Measurements from ENCODE around the gene CA7.

Gene CA7

GRCh38 chr16:66824006-66824405, 20.2 kb upstream of the CA7 start:
- Histone ChIP-seq H2AFZ (ENCODE audit: low read length) (no peak overlapping the region), H3K9me3 (replicated peaks; ENCODE audit: insufficient read depth, low read length) (no peaks in the 10 kb centered on the region), H3K4me2 (ENCODE audit: low read depth, low read length) (no peak overlapping the region), H3K9ac (ENCODE audit: low read length) (no peak overlapping the region), H4K20me1 (ENCODE audit: insufficient read depth, low read length) (no peaks in the 10 kb centered on the region), H3K27ac (ENCODE audit: low read length) (no peak overlapping the region), H3K4me1 (ENCODE audit: low read length) (peaks cover 8% of the 10 kb centered on the region), H3F3A (ENCODE audit: insufficient read depth, low read length) (no peaks in the 10 kb centered on the region), H3K4me3 (ENCODE audit: low read length) (no peak overlapping the region), H3K79me2 (ENCODE audit: low read length) (peaks cover 44% of the 10 kb centered on the region), H3K9me2 (replicated peaks; ENCODE audit: insufficient read depth, low read length) (no peaks in the 10 kb centered on the region), H3K27me3 (replicated peaks; ENCODE audit: insufficient read depth, low read length) (no peaks in the 10 kb centered on the region), H3K36me3 (replicated peaks; ENCODE audit: insufficient read depth, low read length) (peaks cover 3% of the 10 kb centered on the region)
- no peak for DNase-seq
- TF ChIP-seq EZH2 (optimal IDR thresholded peaks at IDR 0.05; ENCODE audit: low read depth, low read length) (no peak), EZH2phosphoT487 (IDR thresholded peaks at IDR 0.05; ENCODE audit: low read length) (no peak), CTCF (IDR thresholded peaks at IDR 0.05; ENCODE audit: low read length) (no peak)

- H3K27ac ChIP-seq (ENCODE audit: low read length), result peak within 1 kb of the TSS; percentile 53; the same call in 1 of the 2 replicates
Observed at GRCh38 chr16:66830422-66831404, 13.5 kb upstream of the CA7 start, which contains the start of gene NAE1. Gene NAE1, minus strand, starts transcription at chr16:66830976. Its CDS starts 77 bp downstream, at chr16:66830899.

GRCh38 chr16:66832190-66832589, 12.0 kb upstream of the CA7 start:
- no peaks in the 10 kb centered on the region for H3K9me2 ChIP-seq (replicated peaks; ENCODE audit: insufficient read depth, low read length)
- H3K9me3 ChIP-seq (replicated peaks; ENCODE audit: insufficient read depth, low read length), result no peaks in the 10 kb centered on the region
- no peak overlapping the region for H3K4me3 ChIP-seq (ENCODE audit: low read length)
- H3K4me2 ChIP-seq (ENCODE audit: low read depth, low read length), result no peak overlapping the region
- no peak overlapping the region for H3K9ac ChIP-seq (ENCODE audit: low read length)
- H3K4me1 ChIP-seq (ENCODE audit: low read length), result peaks cover 5% of the 10 kb centered on the region; the same call in 1 of the 2 replicates
- H3K79me2 ChIP-seq (ENCODE audit: low read length), result peaks cover 33% of the 10 kb centered on the region
- H4K20me1 ChIP-seq (ENCODE audit: insufficient read depth, low read length), result no peaks in the 10 kb centered on the region
- H3F3A ChIP-seq (ENCODE audit: insufficient read depth, low read length), result no peaks in the 10 kb centered on the region
- no peaks in the 10 kb centered on the region for H3K27me3 ChIP-seq (replicated peaks; ENCODE audit: insufficient read depth, low read length)
- H3K36me3 ChIP-seq (replicated peaks; ENCODE audit: insufficient read depth, low read length), result no peaks in the 10 kb centered on the region; the same call in 1 of the 2 replicates
- TF ChIP-seq EZH2 (optimal IDR thresholded peaks at IDR 0.05; ENCODE audit: low read depth, low read length) (no peak), EZH2phosphoT487 (IDR thresholded peaks at IDR 0.05; ENCODE audit: low read length) (no peak), CTCF (IDR thresholded peaks at IDR 0.05; ENCODE audit: low read length) (no peak)
- H2AFZ ChIP-seq (ENCODE audit: low read length), result no peak overlapping the region
- DNase-seq, result no peak
- H3K27ac ChIP-seq (ENCODE audit: low read length), result no peak overlapping the region

More at GRCh38 chr16:66830422-66831404, 13.5 kb upstream of the CA7 start, which contains the start of gene NAE1:
- Histone ChIP-seq H3K9me3 (replicated peaks; ENCODE audit: insufficient read depth, low read length) (no peaks in the 10 kb centered on the region), H3K4me3 (ENCODE audit: low read length) (peak within 1 kb of the TSS; percentile 76), H4K20me1 (ENCODE audit: insufficient read depth, low read length) (no peaks in the 10 kb centered on the region), H3K4me2 (ENCODE audit: low read depth, low read length) (peak within 1 kb of the TSS; percentile 71), H3K36me3 (replicated peaks; ENCODE audit: insufficient read depth, low read length) (no peaks in the 10 kb centered on the region; the same call in none of the 2 replicates), H2AFZ (ENCODE audit: low read length) (peak within 1 kb of the TSS; percentile 93), H3K27me3 (replicated peaks; ENCODE audit: insufficient read depth, low read length) (no peaks in the 10 kb centered on the region), H3K9ac (ENCODE audit: low read length) (peak within 1 kb of the TSS; percentile 91), H3K9me2 (replicated peaks; ENCODE audit: insufficient read depth, low read length) (no peaks in the 10 kb centered on the region), H3K79me2 (ENCODE audit: low read length) (peaks cover 46% of the 10 kb centered on the region), H3F3A (ENCODE audit: insufficient read depth, low read length) (no peaks in the 10 kb centered on the region), H3K4me1 (ENCODE audit: low read length) (peaks cover 14% of the 10 kb centered on the region)
- no peak for TF ChIP-seq EZH2phosphoT487 (IDR thresholded peaks at IDR 0.05; ENCODE audit: low read length)
- TF ChIP-seq CTCF (IDR thresholded peaks at IDR 0.05; ENCODE audit: low read length), result peak; percentile 96
- peak; percentile 90 for DNase-seq
